Activated T-helper 2 cell treated with anti-CD3 and anti-CD28 coated beads, Interferon-gamma antibody, Interleukin-2, Interleukin-4, amounts not matched to agents 10 μg/mL and 5 μg/mL and 100 μg/mL, durations not matched to agents 14 hours and 24 hours and 36 hours (primary cell): ENCODE measurements around the gene MTHFD1L. TPM values are rescaled to one million over a fixed set of nuclear protein-coding genes. Genes with fewer than 3 reads are reported as not detected.

Experiments used
- DNase-seq: peaks from one replicate; pipeline ENCODE4 v3.0.0; 2021; ENCODE audit warnings: low spot score
- H3K27ac Mint-ChIP-seq: one replicate; pipeline ENCODE4 v1.8.0; 2021; ENCODE audit warnings: mixed read lengths
- H3K27me3 Mint-ChIP-seq: one replicate; pipeline ENCODE4 v1.8.0; 2021; ENCODE audit warnings: low read depth, mixed read lengths
- H3K36me3 Mint-ChIP-seq: one replicate; pipeline ENCODE4 v1.8.0; 2021; ENCODE audit warnings: low read depth, mixed read lengths
- H3K4me1 Mint-ChIP-seq: one replicate; pipeline ENCODE4 v1.8.0; 2021; ENCODE audit warnings: low read depth, mixed read lengths
- H3K4me3 Mint-ChIP-seq: one replicate; pipeline ENCODE4 v1.8.0; 2021; ENCODE audit warnings: low read depth, mild to moderate bottlenecking, moderate library complexity, mixed read lengths
- H3K9me3 Mint-ChIP-seq: one replicate; pipeline ENCODE4 v1.8.0; 2021; ENCODE audit warnings: mixed read lengths
- intact Hi-C: fragments of 100-400 bp; cut with micrococcal nuclease; formaldehyde crosslinking; loops from one replicate; pipeline ENCODE4 v1.15.1; 2023
- total RNA-seq: library from RNA; stranded (reverse); gene quantifications from 2 replicates; pipeline ENCODE4 v1.2.3, GENCODE V29; 2022

MTHFD1L gene
- total RNA-seq, 1 donor from 2014 or later, result 93.4 TPM

GRCh38 chr6:150993253-150993652, 127.8 kb downstream of the MTHFD1L start:
- intact Hi-C loops, result no loop called here
- peaks cover 41% of the 10 kb centered on the region for H3K36me3 Mint-ChIP-seq
- H3K9me3 Mint-ChIP-seq, result no peaks in the 10 kb centered on the region
- no peak for DNase-seq
- no peak overlapping the region for H3K27ac Mint-ChIP-seq
- no peaks in the 10 kb centered on the region for H3K4me1 Mint-ChIP-seq
- no peak overlapping the region for H3K4me3 Mint-ChIP-seq
- H3K27me3 Mint-ChIP-seq, result no peaks in the 10 kb centered on the region

GRCh38 chr6:150994026-150994425, 128.5 kb downstream of the MTHFD1L start:
- Mint-ChIP-seq H3K36me3 (peaks cover 40% of the 10 kb centered on the region), H3K27me3 (no peaks in the 10 kb centered on the region), H3K9me3 (no peaks in the 10 kb centered on the region), H3K4me3 (no peak overlapping the region), H3K4me1 (no peaks in the 10 kb centered on the region), H3K27ac (no peak overlapping the region)
- no peak for DNase-seq
- intact Hi-C loops, result no loop called here

- Mint-ChIP-seq H3K36me3 (peaks cover 39% of the 10 kb centered on the region), H3K27me3 (no peaks in the 10 kb centered on the region), H3K9me3 (no peaks in the 10 kb centered on the region), H3K27ac (no peak overlapping the region), H3K4me3 (no peak overlapping the region), H3K4me1 (peaks cover 1% of the 10 kb centered on the region)
- intact Hi-C loops, result no loop called here
- no peak for DNase-seq
Observed at GRCh38 chr6:150996968-150997367, 131.5 kb downstream of the MTHFD1L start.

GRCh38 chr6:150999107-150999506, 133.6 kb downstream of the MTHFD1L start:
- H3K4me3 Mint-ChIP-seq, result no peak overlapping the region
- peaks cover 7% of the 10 kb centered on the region for H3K4me1 Mint-ChIP-seq
- intact Hi-C loops, result no loop called here
- H3K9me3 Mint-ChIP-seq, result no peaks in the 10 kb centered on the region
- no peak for DNase-seq
- H3K36me3 Mint-ChIP-seq, result peaks cover 21% of the 10 kb centered on the region
- H3K27ac Mint-ChIP-seq, result no peak overlapping the region
- no peaks in the 10 kb centered on the region for H3K27me3 Mint-ChIP-seq

GRCh38 chr6:150999576-150999975, 134.1 kb downstream of the MTHFD1L start:
- no peak for DNase-seq
- Mint-ChIP-seq H3K9me3 (no peaks in the 10 kb centered on the region), H3K36me3 (peaks cover 20% of the 10 kb centered on the region), H3K4me3 (no peak overlapping the region), H3K27ac (no peak overlapping the region), H3K4me1 (peaks cover 11% of the 10 kb centered on the region), H3K27me3 (no peaks in the 10 kb centered on the region)
- intact Hi-C loops, result no loop called here

DNA sequence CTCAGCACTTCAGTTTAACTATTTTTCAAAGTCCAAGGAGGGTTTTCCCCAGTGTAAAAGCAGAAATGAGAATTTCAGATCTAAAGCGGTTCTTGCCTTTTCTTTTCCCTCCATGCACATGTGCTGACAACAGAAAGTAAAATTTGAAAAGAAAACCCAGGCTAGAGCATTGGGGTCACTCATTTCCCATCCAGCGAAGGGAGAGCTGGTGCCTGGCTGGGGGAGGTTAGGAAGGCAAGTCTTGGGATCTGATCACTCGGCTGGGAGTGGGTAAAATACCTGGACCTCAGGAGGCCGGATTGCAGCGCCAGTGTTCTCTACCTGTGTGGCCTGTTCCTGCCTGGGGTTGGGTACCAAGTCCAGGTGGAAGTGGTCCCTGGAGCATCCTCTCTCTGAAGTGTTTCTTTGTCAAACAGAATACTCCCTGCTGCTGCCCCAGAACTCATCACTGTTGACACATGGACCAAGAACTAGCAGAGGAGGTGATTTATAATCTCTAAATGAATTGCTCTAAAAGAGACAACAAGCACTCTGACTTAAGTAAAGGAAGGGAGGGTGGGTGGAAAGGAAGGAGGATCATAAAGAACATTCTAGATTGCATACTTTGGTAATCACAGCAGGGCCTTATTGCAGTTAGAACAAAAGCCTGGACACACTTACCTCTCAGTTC, 136.0 kb downstream of the MTHFD1L start:
- H3K9me3 Mint-ChIP-seq, result no peaks in the 10 kb centered on the region
- intact Hi-C loops, result no loop called here
- no peak overlapping the region for H3K4me3 Mint-ChIP-seq
- peaks cover 18% of the 10 kb centered on the region for H3K36me3 Mint-ChIP-seq
- peaks cover 28% of the 10 kb centered on the region for H3K4me1 Mint-ChIP-seq
- no peaks in the 10 kb centered on the region for H3K27me3 Mint-ChIP-seq
- DNase-seq, result no peak
- H3K27ac Mint-ChIP-seq, result no peak overlapping the region

DNA sequence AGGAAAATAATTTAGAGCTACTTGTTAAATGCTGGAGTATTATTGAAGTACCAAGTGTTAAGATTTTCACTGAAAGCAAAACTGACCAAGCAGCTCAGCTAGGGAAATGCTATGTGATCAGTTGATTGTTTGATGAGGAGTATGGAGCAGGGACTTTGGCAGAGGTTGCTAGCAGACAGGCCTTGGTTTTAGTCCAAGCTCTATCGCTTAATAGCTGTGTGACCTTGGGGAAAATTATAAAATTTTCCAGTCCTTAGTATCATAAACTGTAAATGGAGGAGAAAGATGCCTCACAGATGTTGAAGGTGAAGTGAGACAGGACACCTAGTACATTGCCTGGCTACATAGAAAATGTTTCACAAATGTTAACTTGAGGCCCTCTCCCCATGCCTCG, 136.6 kb downstream of the MTHFD1L start:
- peaks cover 18% of the 10 kb centered on the region for H3K36me3 Mint-ChIP-seq
- H3K4me1 Mint-ChIP-seq, result peaks cover 32% of the 10 kb centered on the region
- intact Hi-C loops, result no loop called here

GRCh38 chr6:151002491-151002935, 137.0 kb downstream of the MTHFD1L start:
- H3K4me3 Mint-ChIP-seq, result no peak overlapping the region
- H3K4me1 Mint-ChIP-seq, result peaks cover 33% of the 10 kb centered on the region
- intact Hi-C loops, result no loop called here
- H3K9me3 Mint-ChIP-seq, result no peaks in the 10 kb centered on the region
- H3K36me3 Mint-ChIP-seq, result peaks cover 19% of the 10 kb centered on the region
- DNase-seq, result no peak
- no peaks in the 10 kb centered on the region for H3K27me3 Mint-ChIP-seq
- no peak overlapping the region for H3K27ac Mint-ChIP-seq

More for the DNA sequence above, 136.6 kb downstream of the MTHFD1L start:
- no peak for DNase-seq
- no peak overlapping the region for H3K4me3 Mint-ChIP-seq
- H3K27ac Mint-ChIP-seq, result no peak overlapping the region
- no peaks in the 10 kb centered on the region for H3K9me3 Mint-ChIP-seq
- no peaks in the 10 kb centered on the region for H3K27me3 Mint-ChIP-seq

- peaks cover 33% of the 10 kb centered on the region for H3K4me1 Mint-ChIP-seq
- H3K4me3 Mint-ChIP-seq, result no peak overlapping the region
Observed at GRCh38 chr6:151004383-151005024, 139.0 kb downstream of the MTHFD1L start.

GRCh38 chr6:151005164-151005563, 139.7 kb downstream of the MTHFD1L start:
- Mint-ChIP-seq H3K36me3 (peaks cover 24% of the 10 kb centered on the region), H3K9me3 (no peaks in the 10 kb centered on the region), H3K4me3 (no peak overlapping the region), H3K27ac (peak overlapping the region; percentile 9), H3K27me3 (no peaks in the 10 kb centered on the region), H3K4me1 (peaks cover 33% of the 10 kb centered on the region)
- intact Hi-C loops, result loop anchor here (2.0 kb wide), 1 partner anchor 18 kb away; no protein-coding TSS in a partner anchor
- DNase-seq, result no peak

More at GRCh38 chr6:151004383-151005024, 139.0 kb downstream of the MTHFD1L start:
- Mint-ChIP-seq H3K27me3 (no peaks in the 10 kb centered on the region), H3K27ac (peak overlapping the region; percentile 67), H3K9me3 (no peaks in the 10 kb centered on the region), H3K36me3 (peaks cover 21% of the 10 kb centered on the region)
- DNase-seq, result no peak
- intact Hi-C loops, result loop anchor here (2.0 kb wide), 1 partner anchor 18 kb away; no protein-coding TSS in a partner anchor

- Mint-ChIP-seq H3K4me3 (no peak overlapping the region), H3K27ac (peak overlapping the region; percentile 52), H3K36me3 (peaks cover 25% of the 10 kb centered on the region), H3K4me1 (peaks cover 32% of the 10 kb centered on the region), H3K9me3 (no peaks in the 10 kb centered on the region), H3K27me3 (no peaks in the 10 kb centered on the region)
- intact Hi-C loops, result loop anchor here (2.0 kb wide), 1 partner anchor 19 kb away; no protein-coding TSS in a partner anchor
- DNase-seq, result no peak
Observed at GRCh38 chr6:151005896-151006632, 140.6 kb downstream of the MTHFD1L start.

DNA sequence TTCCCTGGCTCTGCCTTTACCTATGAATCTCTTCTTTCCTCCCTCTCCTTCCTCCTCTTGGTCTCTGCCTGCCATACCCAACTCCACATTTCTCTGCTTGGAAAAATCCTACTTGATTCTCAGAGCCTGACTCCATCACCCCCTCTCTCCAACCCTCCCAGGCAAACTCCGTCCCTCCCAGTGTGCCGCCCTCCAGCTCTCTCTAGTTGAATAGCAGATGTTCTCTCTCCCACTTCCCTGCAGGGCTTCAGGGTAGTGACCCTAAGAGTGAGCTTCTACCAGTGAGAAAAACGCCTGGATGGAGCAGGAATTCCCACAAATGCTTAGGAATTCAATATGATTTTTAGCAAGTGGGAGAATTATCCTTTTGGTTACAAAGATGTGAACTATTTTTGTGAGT, 141.6 kb downstream of the MTHFD1L start:
- DNase-seq, result no peak
- peaks cover 26% of the 10 kb centered on the region for H3K36me3 Mint-ChIP-seq

GRCh38 chr6:151007922-151008321, 142.4 kb downstream of the MTHFD1L start:
- Mint-ChIP-seq H3K36me3 (peaks cover 31% of the 10 kb centered on the region), H3K9me3 (no peaks in the 10 kb centered on the region), H3K27me3 (no peaks in the 10 kb centered on the region), H3K27ac (no peak overlapping the region), H3K4me3 (no peak overlapping the region), H3K4me1 (peaks cover 29% of the 10 kb centered on the region)
- DNase-seq, result no peak
- intact Hi-C loops, result no loop called here

More for the DNA sequence above, 141.6 kb downstream of the MTHFD1L start:
- no peak overlapping the region for H3K4me3 Mint-ChIP-seq
- H3K9me3 Mint-ChIP-seq, result no peaks in the 10 kb centered on the region
- H3K27ac Mint-ChIP-seq, result peak overlapping the region; percentile 18
- intact Hi-C loops, result no loop called here
- H3K4me1 Mint-ChIP-seq, result peaks cover 32% of the 10 kb centered on the region
- H3K27me3 Mint-ChIP-seq, result no peaks in the 10 kb centered on the region
